Right atrium auricular region (tissue), 2 donors: ENCODE data around the gene PRSS1. TPM values are rescaled to one million over a fixed set of nuclear protein-coding genes. Genes with fewer than 3 reads are reported as not detected.
"Not testable (repeated sequence)": the region's sequence is repeated elsewhere in the genome, so short reads cannot be mapped to it uniquely, and the experiment has no call there.

Experiments
- DNase-seq: peaks from one replicate; pipeline ENCODE4 v3.0.0-alpha.2; 2019; ENCODE audit warnings: low spot score
- H3K27ac ChIP-seq, 2 donors: fragments of 200-600 bp; sonication (generic); 1 replicate in 1 of 2; 2 replicates in 1 of 2; pipeline ENCODE4 v1.5.1; 2016 to 2019
- H3K27me3 ChIP-seq, 2 donors: fragments of 200-600 bp; sonication (generic); one replicate each; pipeline versions ENCODE4 v1.5.1 to v1.6.0; 2017 to 2019
- H3K36me3 ChIP-seq: fragments of 200-600 bp; sonication (generic); one replicate; pipeline ENCODE4 v1.5.1; 2016
- H3K4me1 ChIP-seq, 2 donors: fragments of 200-600 bp; sonication (generic); one replicate each; pipeline versions ENCODE4 v1.5.1 to v1.6.0; 2017 to 2019
- H3K4me3 ChIP-seq, 2 donors: fragments of 200-600 bp; sonication (generic); 1 replicate in 1 of 2; 2 replicates in 1 of 2; pipeline ENCODE4 v1.5.1; 2017 to 2019; ENCODE audit warnings: mild to moderate bottlenecking in 1 of 2, moderate library complexity in 1 of 2
- H3K9me3 ChIP-seq, 2 donors: fragments of 200-600 bp; sonication (generic); one replicate each; pipeline ENCODE4 v1.5.1; 2019
- CTCF ChIP-seq, 2 donors: fragments of 200-600 bp; sonication (generic); IDR thresholded peaks; one replicate each; pipeline ENCODE4 v1.5.1; 2019; ENCODE audit warnings: antibody characterized with exemption in 2 of 2
- total RNA-seq, 2 donors: library from RNA; depleted of rRNA; stranded (reverse); fragments of >200 nt; gene quantifications; one replicate each; pipeline ENCODE4 v1.1.0, GENCODE V29; 2016

Gene PRSS1
- total RNA-seq, 2 donors from 2014 or later, result not detected

GRCh38 chr7:142760071-142760642 lies 10.9 kb downstream of the PRSS1 start:
- Histone ChIP-seq H3K4me1 (no peaks in the 10 kb centered on the region), H3K27me3 (no peaks in the 10 kb centered on the region), H3K4me3 (no peak overlapping the region), H3K27ac (no peak overlapping the region), H3K9me3 (no peaks in the 10 kb centered on the region), H3K36me3 (no peaks in the 10 kb centered on the region)
- no peak for DNase-seq
- TF ChIP-seq CTCF (IDR thresholded peaks at IDR 0.05), result no peak

- H3K27ac ChIP-seq, DNase-seq, H3K27me3 ChIP-seq, H3K4me1 ChIP-seq, H3K9me3 ChIP-seq, H3K36me3 ChIP-seq, H3K4me3 ChIP-seq: not testable (repeated sequence)
Observed at GRCh38 chr7:142761606-142762005, 12.3 kb downstream of the PRSS1 start.

- no peak for DNase-seq
- H3K27ac ChIP-seq, result no peak overlapping the region
- H3K4me1 ChIP-seq, result no peaks in the 10 kb centered on the region
- TF ChIP-seq CTCF (IDR thresholded peaks at IDR 0.05), result no peak
- no peaks in the 10 kb centered on the region for H3K9me3 ChIP-seq
- H3K36me3 ChIP-seq, result no peaks in the 10 kb centered on the region
- H3K4me3 ChIP-seq, result no peak overlapping the region
- H3K27me3 ChIP-seq, result no peaks in the 10 kb centered on the region
Observed at GRCh38 chr7:142762104-142762503, 12.8 kb downstream of the PRSS1 start.

GRCh38 chr7:142767451-142767850 lies 18.2 kb downstream of the PRSS1 start:
- DNase-seq, result no peak
- Histone ChIP-seq H3K4me3 (no peak overlapping the region), H3K4me1 (no peaks in the 10 kb centered on the region), H3K27me3 (no peaks in the 10 kb centered on the region), H3K36me3 (no peaks in the 10 kb centered on the region), H3K27ac (no peak overlapping the region), H3K9me3 (no peaks in the 10 kb centered on the region)
- no peak for TF ChIP-seq CTCF (IDR thresholded peaks at IDR 0.05)

GRCh38 chr7:142767861-142768260 lies 18.6 kb downstream of the PRSS1 start:
- no peak for TF ChIP-seq CTCF (IDR thresholded peaks at IDR 0.05)
- DNase-seq, result no peak
- no peak overlapping the region for H3K27ac ChIP-seq
- no peak overlapping the region for H3K4me3 ChIP-seq
- no peaks in the 10 kb centered on the region for H3K9me3 ChIP-seq
- no peaks in the 10 kb centered on the region for H3K4me1 ChIP-seq
- H3K36me3 ChIP-seq, result no peaks in the 10 kb centered on the region
- H3K27me3 ChIP-seq, result no peaks in the 10 kb centered on the region

GRCh38 chr7:142768885-142769284 lies 19.6 kb downstream of the PRSS1 start:
- H3K27ac ChIP-seq, DNase-seq: not testable (repeated sequence)

GRCh38 chr7:142770661-142771352 lies 21.5 kb downstream of the PRSS1 start, which contains the start of gene PRSS2:
Gene PRSS2 (plus strand): TSS chr7:142770970. CDS start chr7:142770983, 13 bp downstream.
- H3K4me1 ChIP-seq, result no peaks in the 10 kb centered on the region
- DNase-seq, result no peak
- no peak within 1 kb of the TSS for H3K27ac ChIP-seq
- no peaks in the 10 kb centered on the region for H3K27me3 ChIP-seq
- H3K36me3 ChIP-seq, result no peaks in the 10 kb centered on the region
- no peak within 1 kb of the TSS for H3K4me3 ChIP-seq
- TF ChIP-seq CTCF (IDR thresholded peaks at IDR 0.05), result no peak
- no peaks in the 10 kb centered on the region for H3K9me3 ChIP-seq

More at GRCh38 chr7:142768885-142769284, 19.6 kb downstream of the PRSS1 start:
- not testable (repeated sequence) for H3K36me3 ChIP-seq, H3K4me1 ChIP-seq, H3K27me3 ChIP-seq, H3K9me3 ChIP-seq, H3K4me3 ChIP-seq
